Stomach smooth muscle (tissue), 2 donors: ENCODE measurements around the gene SLC36A3.
A peak's percentile ranks its signal among the peaks of the same experiment; 100 is the strongest.
"Not testable (repeated sequence)": the region's sequence is repeated elsewhere in the genome, so short reads cannot be mapped to it uniquely, and the experiment has no call there.

Source experiments
- H3K27ac ChIP-seq: one replicate; pipeline ENCODE4 v1.7.0; 2013; ENCODE audit warnings: mild to moderate bottlenecking, low read length, inconsistent platforms
- H3K27me3 ChIP-seq, 2 donors: one replicate each; pipeline ENCODE4 v1.7.0; 2013; ENCODE audit warnings: low read length in 2 of 2; ENCODE audit not compliant: insufficient read depth in 2 of 2, control insufficient read depth in 1 of 2
- H3K36me3 ChIP-seq, 2 donors: one replicate each; pipeline ENCODE4 v1.7.0; 2013; ENCODE audit warnings: low read length in 2 of 2; ENCODE audit not compliant: control insufficient read depth in 2 of 2, insufficient read depth in 2 of 2
- H3K4me1 ChIP-seq: one replicate; pipeline ENCODE4 v1.7.0; 2013; ENCODE audit warnings: low read length; ENCODE audit not compliant: control insufficient read depth, insufficient read depth
- H3K4me3 ChIP-seq, 2 donors: one replicate each; pipeline ENCODE4 v1.7.0; 2013; ENCODE audit warnings: low read length in 2 of 2
- H3K9ac ChIP-seq, 2 donors: one replicate each; pipeline ENCODE4 v1.7.0; 2013; ENCODE audit warnings: low read length in 2 of 2, mild to moderate bottlenecking in 1 of 2
- H3K9me3 ChIP-seq, 2 donors: one replicate each; pipeline ENCODE4 v1.7.0; 2013; ENCODE audit warnings: low read length in 2 of 2; ENCODE audit not compliant: control insufficient read depth in 2 of 2
- donor health status: healthy.
- donor health status: Pancreatic carcinoma.

Gene SLC36A3

GRCh38 chr5:151327585-151327984, 24.0 kb upstream of the SLC36A3 start:
- H3K27me3 ChIP-seq = no peaks in the 10 kb centered on the region
- no peak overlapping the region for H3K9ac ChIP-seq
- H3K36me3 ChIP-seq = no peaks in the 10 kb centered on the region
- H3K4me1 ChIP-seq = no peaks in the 10 kb centered on the region
- no peak overlapping the region for H3K27ac ChIP-seq
- H3K4me3 ChIP-seq = no peak overlapping the region
- H3K9me3 ChIP-seq = no peaks in the 10 kb centered on the region

GRCh38 chr5:151326266-151326665, 22.7 kb upstream of the SLC36A3 start:
- H3K27ac ChIP-seq = no peak overlapping the region
- no peaks in the 10 kb centered on the region for H3K27me3 ChIP-seq
- no peaks in the 10 kb centered on the region for H3K4me1 ChIP-seq

GRCh38 chr5:151320481-151320880, 16.9 kb upstream of the SLC36A3 start:
- no peaks in the 10 kb centered on the region for H3K36me3 ChIP-seq

More at GRCh38 chr5:151326266-151326665, 22.7 kb upstream of the SLC36A3 start:
- Histone ChIP-seq H3K9ac (no peak overlapping the region), H3K4me3 (no peak overlapping the region), H3K36me3 (no peaks in the 10 kb centered on the region), H3K9me3 (no peaks in the 10 kb centered on the region)

GRCh38 chr5:151318850-151319732, 15.5 kb upstream of the SLC36A3 start:
- no peaks in the 10 kb centered on the region for H3K27me3 ChIP-seq
- H3K27ac ChIP-seq = no peak overlapping the region
- peaks cover 3% of the 10 kb centered on the region for H3K4me1 ChIP-seq
- no peaks in the 10 kb centered on the region for H3K36me3 ChIP-seq
- no peak overlapping the region for H3K4me3 ChIP-seq
- H3K9ac ChIP-seq = peak overlapping the region in 1 of 2 donors; percentile 12
- no peaks in the 10 kb centered on the region for H3K9me3 ChIP-seq

More at GRCh38 chr5:151320481-151320880, 16.9 kb upstream of the SLC36A3 start:
- no peaks in the 10 kb centered on the region for H3K27me3 ChIP-seq
- no peaks in the 10 kb centered on the region for H3K9me3 ChIP-seq
- no peak overlapping the region for H3K4me3 ChIP-seq
- H3K27ac ChIP-seq = no peak overlapping the region
- no peak overlapping the region for H3K9ac ChIP-seq
- H3K4me1 ChIP-seq = peaks cover 3% of the 10 kb centered on the region

- H3K4me1 ChIP-seq = peaks cover 3% of the 10 kb centered on the region
- no peak overlapping the region for H3K9ac ChIP-seq
- H3K27ac ChIP-seq = no peak overlapping the region
- H3K36me3 ChIP-seq = no peaks in the 10 kb centered on the region
- no peak overlapping the region for H3K4me3 ChIP-seq
- no peaks in the 10 kb centered on the region for H3K9me3 ChIP-seq
- H3K27me3 ChIP-seq = no peaks in the 10 kb centered on the region
Observed at GRCh38 chr5:151317871-151318270, 14.3 kb upstream of the SLC36A3 start.

- no peaks in the 10 kb centered on the region for H3K27me3 ChIP-seq
- no peak overlapping the region for H3K27ac ChIP-seq
- no peak overlapping the region for H3K4me3 ChIP-seq
- H3K4me1 ChIP-seq = peaks cover 3% of the 10 kb centered on the region
- H3K36me3 ChIP-seq = no peaks in the 10 kb centered on the region
- H3K9ac ChIP-seq = no peak overlapping the region
- H3K9me3 ChIP-seq = peaks cover 0 to 4% of the 10 kb centered on the region in 2 donors
Observed at GRCh38 chr5:151315998-151316597, 12.5 kb upstream of the SLC36A3 start.

GRCh38 chr5:151313357-151313756, 9.8 kb upstream of the SLC36A3 start:
- H3K36me3 ChIP-seq = no peaks in the 10 kb centered on the region
- no peak overlapping the region for H3K4me3 ChIP-seq
- no peaks in the 10 kb centered on the region for H3K4me1 ChIP-seq
- no peak overlapping the region for H3K27ac ChIP-seq
- no peak overlapping the region for H3K9ac ChIP-seq
- peaks cover 0 to 4% of the 10 kb centered on the region in 2 donors for H3K9me3 ChIP-seq
- no peaks in the 10 kb centered on the region for H3K27me3 ChIP-seq

GRCh38 chr5:151312756-151313324, 9.3 kb upstream of the SLC36A3 start:
- H3K27me3 ChIP-seq = no peaks in the 10 kb centered on the region

GRCh38 chr5:151310932-151311331, 7.4 kb upstream of the SLC36A3 start:
- Histone ChIP-seq H3K9ac (no peak overlapping the region), H3K27me3 (no peaks in the 10 kb centered on the region), H3K36me3 (no peaks in the 10 kb centered on the region), H3K4me3 (no peak overlapping the region), H3K27ac (no peak overlapping the region), H3K9me3 (peaks cover 0 to 4% of the 10 kb centered on the region in 2 donors), H3K4me1 (no peaks in the 10 kb centered on the region)

More at GRCh38 chr5:151312756-151313324, 9.3 kb upstream of the SLC36A3 start:
- Histone ChIP-seq H3K9me3 (peaks cover 0 to 4% of the 10 kb centered on the region in 2 donors), H3K36me3 (no peaks in the 10 kb centered on the region), H3K9ac (no peak overlapping the region), H3K4me1 (no peaks in the 10 kb centered on the region), H3K4me3 (no peak overlapping the region), H3K27ac (no peak overlapping the region)

- H3K9me3 ChIP-seq, H3K4me3 ChIP-seq, H3K27ac ChIP-seq, H3K9ac ChIP-seq, H3K27me3 ChIP-seq, H3K4me1 ChIP-seq, H3K36me3 ChIP-seq: not testable (repeated sequence)
Observed at GRCh38 chr5:151309821-151310220, 6.3 kb upstream of the SLC36A3 start.
